Esophagus muscularis mucosa (tissue), 3 donors: ENCODE results near the gene NCOA3.

ENCODE experiments used
- CTCF ChIP-seq, 3 experiments: fragments of 200-600 bp in 2 of 3; fragments of 450-650 bp in 1 of 3; sonication (generic) in 2 of 3; IDR thresholded peaks; one replicate each; pipeline ENCODE4 v1.5.1; 2017 to 2019; ENCODE audit warnings: antibody characterized with exemption in 3 of 3, mild to moderate bottlenecking in 2 of 3, moderate library complexity in 1 of 3
- POLR2A ChIP-seq: fragments of 450-650 bp; IDR thresholded peaks from one replicate; pipeline ENCODE4 v1.6.1; 2017; ENCODE audit warnings: antibody characterized with exemption, moderate library complexity, mild to moderate bottlenecking, low read depth
- POLR2AphosphoS5 ChIP-seq, 2 donors: sonication (generic); formaldehyde crosslinking; IDR thresholded peaks; one replicate each; pipeline ENCODE4 v1.6.1; 2017; ENCODE audit warnings: antibody characterized with exemption in 2 of 2

DNA sequence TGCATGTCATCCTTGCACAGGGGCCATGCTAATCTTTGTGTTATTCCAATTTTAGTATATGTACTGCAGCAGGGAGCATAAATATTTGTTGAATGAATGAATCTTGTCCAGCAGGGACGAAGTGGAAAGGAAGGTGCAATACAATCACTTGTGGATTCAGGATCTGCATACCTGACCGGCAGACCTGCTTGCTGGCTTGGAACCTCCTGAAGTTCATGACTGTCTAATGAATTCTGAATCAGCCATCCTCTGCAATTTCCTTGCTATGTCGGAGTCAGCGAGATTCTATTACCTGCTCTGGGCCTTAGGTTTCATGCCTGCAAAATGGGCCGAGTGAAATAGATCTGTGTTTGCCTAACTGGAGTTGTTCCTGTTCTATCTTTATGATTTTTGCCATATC, 17.4 kb upstream of the NCOA3 start:
- no peak for TF ChIP-seq CTCF (IDR thresholded peaks at IDR 0.05)
- TF ChIP-seq POLR2A: no peak
- TF ChIP-seq POLR2AphosphoS5 (IDR thresholded peaks at IDR 0.05): no peak
